ENCODE data around the gene TGFB1. TPM values are rescaled to one million over a fixed set of nuclear protein-coding genes. Genes with fewer than 3 reads are reported as not detected.

The TGFB1 gene
- total RNA-seq, 3 donors from 2014 or later, result 12.0 to 21.4 (median 13.4) TPM

DNA sequence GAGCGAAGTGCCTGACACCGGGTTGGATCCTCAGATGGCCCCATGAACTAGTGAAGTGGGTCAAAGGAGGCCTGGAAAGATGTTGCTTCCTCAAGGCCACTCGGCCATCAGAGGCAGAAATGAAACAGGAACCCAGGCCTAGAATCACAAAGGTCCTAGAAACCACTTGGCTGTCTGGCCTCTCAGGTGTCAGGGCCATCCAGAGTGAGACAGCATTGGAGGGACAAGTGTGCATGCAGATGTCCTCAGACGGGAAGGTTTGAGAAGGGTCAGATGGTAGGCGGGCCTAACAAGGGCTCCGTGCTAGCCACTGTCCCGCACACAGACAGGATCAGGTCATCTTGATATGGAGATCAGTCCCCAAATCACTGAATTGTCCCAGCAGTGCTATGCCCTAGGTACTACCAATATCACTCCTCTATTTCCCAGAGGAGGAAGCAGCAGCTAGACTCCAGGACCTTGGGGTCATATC is 29.5 kb downstream of the TGFB1 start:
- peaks cover 10 to 11% of the 10 kb centered on the region in 2 donors for H3K4me1 ChIP-seq
- intact Hi-C loops (cut with DNase I; ENCODE audit: low total_unique reads), result no loop called here
- peak overlapping the region in 1 of 3 donors; percentile 42 for H3K4me3 ChIP-seq

DNA sequence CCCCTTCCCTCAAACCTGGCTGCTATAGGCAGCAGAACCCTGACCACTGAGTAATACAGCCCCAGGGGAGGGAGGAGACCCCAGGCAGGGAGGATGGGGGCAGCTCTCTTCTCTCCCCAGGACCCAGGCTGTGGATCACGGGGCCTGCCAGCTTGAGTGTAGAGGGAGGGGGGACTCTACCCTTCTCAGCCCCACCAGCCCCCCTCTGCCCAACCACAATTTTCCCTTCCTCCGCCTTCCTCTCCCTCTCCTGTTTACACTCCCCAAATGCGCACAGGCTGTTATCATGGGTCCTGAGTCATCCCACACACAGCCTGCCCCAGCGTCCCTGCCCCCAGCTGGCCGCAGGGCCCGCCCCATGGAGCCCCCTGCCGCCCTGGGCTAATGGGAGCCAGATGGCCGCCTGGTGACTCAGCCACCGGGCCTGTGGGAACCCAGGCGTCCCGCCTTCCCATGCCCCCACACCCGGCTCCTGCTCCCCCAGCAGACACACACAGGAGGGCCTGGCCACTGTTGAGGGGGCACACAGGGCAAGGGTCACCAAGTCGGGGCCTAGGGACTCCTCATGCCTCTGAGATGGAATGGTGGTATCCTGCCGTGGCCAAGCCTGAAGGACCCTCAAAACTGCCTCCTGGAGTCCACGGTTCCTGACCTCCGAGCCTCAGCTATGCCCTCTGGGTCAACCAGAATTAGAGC is 30.1 kb downstream of the TGFB1 start:
- Histone ChIP-seq H3K4me1 (peaks cover 10 to 11% of the 10 kb centered on the region in 2 donors), H3K36me3 (no peaks in the 10 kb centered on the region), H3K27ac (peak overlapping the region; percentile 89 to 94), H3K4me3 (peak overlapping the region in 1 of 3 donors; percentile 42), H3K9me3 (no peaks in the 10 kb centered on the region), H3K27me3 (no peaks in the 10 kb centered on the region)
- intact Hi-C loops (cut with DNase I; ENCODE audit: low total_unique reads), result no loop called here
- TF ChIP-seq, protein P1, sequence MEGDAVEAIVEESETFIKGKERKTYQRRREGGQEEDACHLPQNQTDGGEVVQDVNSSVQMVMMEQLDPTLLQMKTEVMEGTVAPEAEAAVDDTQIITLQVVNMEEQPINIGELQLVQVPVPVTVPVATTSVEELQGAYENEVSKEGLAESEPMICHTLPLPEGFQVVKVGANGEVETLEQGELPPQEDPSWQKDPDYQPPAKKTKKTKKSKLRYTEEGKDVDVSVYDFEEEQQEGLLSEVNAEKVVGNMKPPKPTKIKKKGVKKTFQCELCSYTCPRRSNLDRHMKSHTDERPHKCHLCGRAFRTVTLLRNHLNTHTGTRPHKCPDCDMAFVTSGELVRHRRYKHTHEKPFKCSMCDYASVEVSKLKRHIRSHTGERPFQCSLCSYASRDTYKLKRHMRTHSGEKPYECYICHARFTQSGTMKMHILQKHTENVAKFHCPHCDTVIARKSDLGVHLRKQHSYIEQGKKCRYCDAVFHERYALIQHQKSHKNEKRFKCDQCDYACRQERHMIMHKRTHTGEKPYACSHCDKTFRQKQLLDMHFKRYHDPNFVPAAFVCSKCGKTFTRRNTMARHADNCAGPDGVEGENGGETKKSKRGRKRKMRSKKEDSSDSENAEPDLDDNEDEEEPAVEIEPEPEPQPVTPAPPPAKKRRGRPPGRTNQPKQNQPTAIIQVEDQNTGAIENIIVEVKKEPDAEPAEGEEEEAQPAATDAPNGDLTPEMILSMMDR (IDR thresholded peaks at IDR 0.05), result no peak
- TF ChIP-seq POLR2AphosphoS5 (IDR thresholded peaks at IDR 0.05) (peak in 2 of 3 donors; percentile 34 to 39), POLR2A (IDR thresholded peaks at IDR 0.05) (no peak)
- DNase-seq (ENCODE audit: low spot score in 2 of 2), result no peak

More for the DNA sequence above, 29.5 kb downstream of the TGFB1 start:
- no peaks in the 10 kb centered on the region for H3K27me3 ChIP-seq
- peak overlapping the region; percentile 89 to 94 for H3K27ac ChIP-seq
- H3K9me3 ChIP-seq, result no peaks in the 10 kb centered on the region
- no peaks in the 10 kb centered on the region for H3K36me3 ChIP-seq
- no peak for DNase-seq (ENCODE audit: low spot score in 2 of 2)
- TF ChIP-seq POLR2AphosphoS5 (IDR thresholded peaks at IDR 0.05) (no peak), POLR2A (IDR thresholded peaks at IDR 0.05) (no peak)
- TF ChIP-seq, protein P1 (IDR thresholded peaks at IDR 0.05), result no peak

DNA sequence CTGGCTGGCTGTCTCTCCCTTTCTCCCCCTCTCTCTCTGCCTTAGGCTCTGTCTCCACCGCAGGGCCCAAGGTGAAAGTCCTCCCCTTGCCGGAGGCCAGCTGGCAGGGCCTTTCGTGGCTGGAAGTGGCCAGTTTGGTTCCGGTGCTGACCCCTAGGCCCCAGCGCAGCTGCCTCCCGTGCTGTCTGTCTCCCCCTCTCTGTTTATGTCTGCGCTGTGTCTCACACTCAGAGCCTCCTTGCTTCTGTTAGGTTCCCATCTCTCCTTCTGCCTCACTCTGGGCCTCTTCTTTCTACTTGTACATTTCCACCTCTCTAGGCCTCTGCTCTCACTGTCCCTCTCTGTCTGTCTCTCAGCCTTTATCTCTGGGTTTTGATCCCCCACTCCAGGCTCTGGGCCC is 30.7 kb downstream of the TGFB1 start:
- Histone ChIP-seq H3K36me3 (no peaks in the 10 kb centered on the region), H3K9me3 (no peaks in the 10 kb centered on the region), H3K4me1 (peaks cover 10 to 11% of the 10 kb centered on the region in 2 donors), H3K27me3 (no peaks in the 10 kb centered on the region), H3K27ac (peak overlapping the region; percentile 89 to 94), H3K4me3 (no peak overlapping the region)
- no peak for DNase-seq (ENCODE audit: low spot score in 2 of 2)
- intact Hi-C loops (cut with DNase I; ENCODE audit: low total_unique reads), result no loop called here
- TF ChIP-seq, protein P1 (IDR thresholded peaks at IDR 0.05), result no peak
- TF ChIP-seq POLR2AphosphoS5 (IDR thresholded peaks at IDR 0.05), result no peak
- no peak for TF ChIP-seq POLR2A (IDR thresholded peaks at IDR 0.05)

DNA sequence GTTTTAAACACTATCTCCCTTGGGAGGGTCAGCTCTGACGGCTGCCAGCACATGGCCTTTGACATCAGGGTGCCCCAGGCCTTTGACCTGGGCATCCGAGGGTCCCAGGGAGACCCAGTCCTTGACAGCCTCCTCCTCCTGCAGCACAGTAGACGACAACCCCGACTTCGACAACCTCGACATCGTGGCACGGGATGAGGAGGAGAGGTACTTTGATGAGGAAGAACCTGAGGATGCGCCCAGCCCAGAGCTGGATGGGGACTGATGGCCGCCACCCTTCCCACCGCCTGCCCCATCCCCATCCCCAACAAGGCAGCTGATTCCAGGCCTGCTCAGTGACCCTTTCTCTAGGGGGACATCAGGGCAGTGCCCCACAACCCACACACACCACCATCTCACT is 31.3 kb downstream of the TGFB1 start:
- Histone ChIP-seq H3K4me1 (peaks cover 9 to 11% of the 10 kb centered on the region in 2 donors), H3K4me3 (no peak overlapping the region), H3K9me3 (no peaks in the 10 kb centered on the region), H3K36me3 (no peaks in the 10 kb centered on the region), H3K27ac (peak overlapping the region; percentile 89 to 94), H3K27me3 (no peaks in the 10 kb centered on the region)
- intact Hi-C loops (cut with DNase I; ENCODE audit: low total_unique reads), result no loop called here
- DNase-seq (ENCODE audit: low spot score in 2 of 2), result no peak
- no peak for TF ChIP-seq POLR2AphosphoS5 (IDR thresholded peaks at IDR 0.05)
- TF ChIP-seq, protein P1 (IDR thresholded peaks at IDR 0.05), result no peak
- no peak for TF ChIP-seq POLR2A (IDR thresholded peaks at IDR 0.05)

DNA sequence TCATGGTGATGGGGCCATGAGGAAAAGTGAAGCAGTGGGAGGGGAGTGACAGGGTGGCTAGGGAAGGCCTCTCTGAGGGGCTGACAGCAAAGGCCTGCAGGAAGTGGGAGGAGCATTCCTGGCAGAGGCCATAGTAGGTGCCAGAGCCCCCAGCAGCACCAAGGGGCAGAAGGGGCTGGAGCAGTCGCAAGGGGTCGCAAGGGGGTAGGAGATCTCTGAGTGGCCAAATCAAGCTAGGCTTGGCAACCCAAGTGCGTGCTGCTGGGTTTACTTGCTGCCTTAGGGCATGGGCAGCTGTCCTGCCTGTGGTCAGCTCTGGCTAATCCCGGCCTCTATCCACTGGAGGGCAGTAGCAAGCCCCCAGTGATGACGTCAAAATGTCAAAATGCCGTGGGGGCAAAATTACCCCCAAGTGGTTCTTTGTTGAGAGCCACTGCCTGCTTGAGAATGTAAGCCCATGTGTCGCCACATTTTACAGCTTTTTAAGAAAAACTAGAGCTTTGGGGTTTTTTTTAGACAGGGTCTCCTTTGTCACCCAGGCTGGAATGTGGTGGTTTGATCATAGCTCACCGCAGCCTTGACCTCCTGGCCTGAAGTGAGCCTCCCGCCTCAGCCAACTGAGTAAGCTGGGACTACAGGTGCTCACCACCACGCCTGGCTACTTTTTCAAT is 32.0 kb downstream of the TGFB1 start:
- intact Hi-C loops (cut with DNase I; ENCODE audit: low total_unique reads), result no loop called here
- H3K27ac ChIP-seq, result peak overlapping the region; percentile 89 to 94
- no peaks in the 10 kb centered on the region for H3K36me3 ChIP-seq
- H3K4me1 ChIP-seq, result peaks cover 2 to 11% of the 10 kb centered on the region in 2 donors
- no peaks in the 10 kb centered on the region for H3K27me3 ChIP-seq
- DNase-seq (ENCODE audit: low spot score in 2 of 2), result no peak
- H3K9me3 ChIP-seq, result no peaks in the 10 kb centered on the region
- no peak overlapping the region for H3K4me3 ChIP-seq
- no peak for TF ChIP-seq POLR2A (IDR thresholded peaks at IDR 0.05)
- TF ChIP-seq POLR2AphosphoS5 (IDR thresholded peaks at IDR 0.05), result no peak
- TF ChIP-seq, protein P1 (IDR thresholded peaks at IDR 0.05), result peak in 2 of 3 donors; percentile 22 to 42
